ENCODE results near the gene ABLIM3. TPM values are rescaled to one million over a fixed set of nuclear protein-coding genes. Genes with fewer than 3 reads are reported as not detected.

Gene ABLIM3
- total RNA-seq, 4 donors from 2014 or later, result 14.8 to 50.7 (median 25.4) TPM

- Histone ChIP-seq H3K4me3 (no peak overlapping the region), H3K4me1 (peaks cover 0 to 74% (median 20%) of the 10 kb centered on the region in 3 donors), H3K9me3 (no peaks in the 10 kb centered on the region), H3K27ac (no peak overlapping the region), H3K27me3 (no peaks in the 10 kb centered on the region), H3K36me3 (peaks cover 0 to 5% of the 10 kb centered on the region in 2 donors)
- ATAC-seq, result no peak
- TF ChIP-seq EP300 (IDR thresholded peaks at IDR 0.05) (no peak), POLR2A (IDR thresholded peaks at IDR 0.05) (no peak)
- WGBS, 2 donors (ENCODE audit: low coverage in 1 of 2), result 63% methylated on average over 1 of the region's 1 CpG; no CpG with 5 or more reads in 1 of the 2 donors
Observed at GRCh38 chr5:149219584-149219983, 78.3 kb downstream of the ABLIM3 start.

- Histone ChIP-seq H3K36me3 (peaks cover 0 to 5% of the 10 kb centered on the region in 2 donors), H3K4me3 (no peak overlapping the region), H3K27me3 (no peaks in the 10 kb centered on the region), H3K4me1 (peaks cover 0 to 68% (median 20%) of the 10 kb centered on the region in 3 donors), H3K9me3 (no peaks in the 10 kb centered on the region), H3K27ac (peak overlapping the region in 3 of 4 donors; percentile 17 to 53 (median 19))
- TF ChIP-seq POLR2AphosphoS5 (IDR thresholded peaks at IDR 0.05), result no peak
- no peak for TF ChIP-seq CTCF (IDR thresholded peaks at IDR 0.05)
- TF ChIP-seq EP300 (IDR thresholded peaks at IDR 0.05), result no peak
- no peak for TF ChIP-seq POLR2A (IDR thresholded peaks at IDR 0.05)
- 88% methylated on average over 2 of the region's 2 CpGs; no CpG with 5 or more reads in 1 of the 2 donors for WGBS, 2 donors (ENCODE audit: low coverage in 1 of 2)
- ATAC-seq, result no peak
Observed at GRCh38 chr5:149220750-149221149, 79.5 kb downstream of the ABLIM3 start.

- peaks cover 0 to 5% of the 10 kb centered on the region in 2 donors for H3K36me3 ChIP-seq
- no peaks in the 10 kb centered on the region for H3K9me3 ChIP-seq
- WGBS, 2 donors (ENCODE audit: low coverage in 1 of 2), result 29 to 30% methylated on average over 1 of the region's 1 CpG
- H3K4me3 ChIP-seq, result no peak overlapping the region
- ATAC-seq, result no peak
- no peak for TF ChIP-seq EP300 (IDR thresholded peaks at IDR 0.05)
- TF ChIP-seq POLR2AphosphoS5 (IDR thresholded peaks at IDR 0.05), result no peak
- TF ChIP-seq CTCF (IDR thresholded peaks at IDR 0.05), result no peak
- TF ChIP-seq POLR2A (IDR thresholded peaks at IDR 0.05), result no peak
- H3K27me3 ChIP-seq, result no peaks in the 10 kb centered on the region
- H3K27ac ChIP-seq, result peak overlapping the region in 3 of 4 donors; percentile 17 to 53 (median 19)
- peaks cover 0 to 62% (median 20%) of the 10 kb centered on the region in 3 donors for H3K4me1 ChIP-seq
Observed at GRCh38 chr5:149221326-149221725, 80.0 kb downstream of the ABLIM3 start.

GRCh38 chr5:149221731-149222342, 80.5 kb downstream of the ABLIM3 start:
- 40 to 51% methylated on average over 4 of the region's 4 CpGs for WGBS, 2 donors (ENCODE audit: low coverage in 1 of 2)
- peaks cover 0 to 57% (median 20%) of the 10 kb centered on the region in 3 donors for H3K4me1 ChIP-seq
- peaks cover 0 to 5% of the 10 kb centered on the region in 2 donors for H3K36me3 ChIP-seq
- peak overlapping the region in 2 of 4 donors; percentile 19 to 53 for H3K27ac ChIP-seq
- no peak overlapping the region for H3K4me3 ChIP-seq
- no peak for ATAC-seq
- H3K27me3 ChIP-seq, result no peaks in the 10 kb centered on the region
- no peaks in the 10 kb centered on the region for H3K9me3 ChIP-seq
- no peak for TF ChIP-seq POLR2AphosphoS5 (IDR thresholded peaks at IDR 0.05)
- TF ChIP-seq EP300 (IDR thresholded peaks at IDR 0.05), result no peak
- TF ChIP-seq POLR2A (IDR thresholded peaks at IDR 0.05), result no peak
- TF ChIP-seq CTCF (IDR thresholded peaks at IDR 0.05), result no peak

GRCh38 chr5:149223081-149223848, 82.0 kb downstream of the ABLIM3 start:
- ATAC-seq, result no peak
- Histone ChIP-seq H3K9me3 (no peaks in the 10 kb centered on the region), H3K27me3 (no peaks in the 10 kb centered on the region), H3K27ac (peak overlapping the region in 2 of 4 donors; percentile 31 to 37), H3K4me3 (no peak overlapping the region), H3K4me1 (peaks cover 0 to 50% (median 9%) of the 10 kb centered on the region in 3 donors), H3K36me3 (no peaks in the 10 kb centered on the region)
- 68 to 71% methylated on average over 6 of the region's 11 CpGs for WGBS, 2 donors (ENCODE audit: low coverage in 1 of 2)
- TF ChIP-seq CTCF (IDR thresholded peaks at IDR 0.05) (no peak), POLR2A (IDR thresholded peaks at IDR 0.05) (no peak), EP300 (IDR thresholded peaks at IDR 0.05) (no peak), POLR2AphosphoS5 (IDR thresholded peaks at IDR 0.05) (no peak)

Measured in gastroesophageal sphincter (tissue), 4 donors.